Fibroblast of mammary gland (primary cell): ENCODE data around the gene CHPF2.

ENCODE experiments used
- DNase-seq: peaks from one replicate; pipeline ENCODE4 v3.0.0-alpha.2; 2010; ENCODE audit warnings: low read depth
- H3K4me3 ChIP-seq: 2 replicates; pipeline ENCODE4 v1.5.1; 2011; ENCODE audit warnings: low read depth, mild to moderate bottlenecking, low read length, moderate library complexity; ENCODE audit not compliant: control insufficient read depth
- TF ChIP-seq, protein P1 (sequence below): conservative IDR thresholded peaks from 2 replicates; pipeline ENCODE4 v1.5.1; 2011; ENCODE audit warnings: low read depth, low read length, inconsistent platforms; ENCODE audit not compliant: control insufficient read depth, insufficient read depth

CHPF2 gene

DNA sequence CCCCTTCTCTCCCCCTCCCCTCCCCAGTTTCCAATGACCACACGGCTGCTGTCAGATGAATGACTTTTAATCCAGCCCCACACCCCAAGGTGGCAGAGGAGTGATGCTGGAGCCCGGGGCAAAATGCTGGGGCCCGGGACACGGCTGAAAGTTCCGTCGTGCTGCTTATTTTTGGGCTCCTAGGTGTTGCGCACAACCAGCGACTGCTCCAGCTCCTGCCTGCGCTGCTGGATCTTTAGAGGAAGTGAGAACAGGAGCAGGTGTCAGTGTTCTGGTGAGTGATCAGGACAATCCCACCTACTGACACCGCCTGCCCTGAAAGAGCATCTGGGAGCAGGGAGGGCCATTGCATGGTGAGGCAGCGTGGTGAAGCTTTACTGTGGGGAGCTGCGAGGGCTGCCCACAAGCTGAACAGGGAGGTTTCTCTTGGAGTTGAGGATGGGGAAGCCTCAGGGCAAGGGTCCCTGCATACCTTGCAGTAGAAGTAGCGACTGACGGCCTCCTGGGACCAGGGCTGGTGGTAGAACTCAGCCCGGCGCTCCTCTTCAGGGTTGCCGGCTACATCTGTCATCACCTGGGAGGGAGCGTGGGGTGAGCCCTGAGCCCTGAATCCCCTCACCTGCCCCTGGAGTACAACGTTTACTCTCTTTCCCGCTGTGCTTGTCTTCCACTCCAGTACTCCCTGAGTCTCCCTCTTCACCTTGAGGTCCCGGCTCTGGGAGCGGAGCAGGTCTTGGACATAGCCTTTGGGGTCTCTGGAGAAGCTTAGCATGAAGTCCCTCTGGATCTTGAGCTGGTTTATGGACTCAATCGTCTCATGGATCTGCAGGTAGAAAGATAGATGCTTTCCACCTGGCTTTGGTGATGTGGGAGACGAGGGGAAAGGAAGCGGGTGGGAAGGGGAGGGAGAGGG lies 6.9 kb downstream of the CHPF2 start:
- no peak overlapping the region for H3K4me3 ChIP-seq
- DNase-seq = no peak
- TF ChIP-seq, protein P1, sequence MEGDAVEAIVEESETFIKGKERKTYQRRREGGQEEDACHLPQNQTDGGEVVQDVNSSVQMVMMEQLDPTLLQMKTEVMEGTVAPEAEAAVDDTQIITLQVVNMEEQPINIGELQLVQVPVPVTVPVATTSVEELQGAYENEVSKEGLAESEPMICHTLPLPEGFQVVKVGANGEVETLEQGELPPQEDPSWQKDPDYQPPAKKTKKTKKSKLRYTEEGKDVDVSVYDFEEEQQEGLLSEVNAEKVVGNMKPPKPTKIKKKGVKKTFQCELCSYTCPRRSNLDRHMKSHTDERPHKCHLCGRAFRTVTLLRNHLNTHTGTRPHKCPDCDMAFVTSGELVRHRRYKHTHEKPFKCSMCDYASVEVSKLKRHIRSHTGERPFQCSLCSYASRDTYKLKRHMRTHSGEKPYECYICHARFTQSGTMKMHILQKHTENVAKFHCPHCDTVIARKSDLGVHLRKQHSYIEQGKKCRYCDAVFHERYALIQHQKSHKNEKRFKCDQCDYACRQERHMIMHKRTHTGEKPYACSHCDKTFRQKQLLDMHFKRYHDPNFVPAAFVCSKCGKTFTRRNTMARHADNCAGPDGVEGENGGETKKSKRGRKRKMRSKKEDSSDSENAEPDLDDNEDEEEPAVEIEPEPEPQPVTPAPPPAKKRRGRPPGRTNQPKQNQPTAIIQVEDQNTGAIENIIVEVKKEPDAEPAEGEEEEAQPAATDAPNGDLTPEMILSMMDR = no peak

GRCh38 chr7:151239837-151240459 lies 7.7 kb downstream of the CHPF2 start:
- no peak for DNase-seq
- TF ChIP-seq, protein P1 = no peak
- H3K4me3 ChIP-seq = no peak overlapping the region

GRCh38 chr7:151240536-151240935 lies 8.3 kb downstream of the CHPF2 start:
- H3K4me3 ChIP-seq = no peak overlapping the region
- no peak for DNase-seq
- TF ChIP-seq, protein P1 = no peak

DNA sequence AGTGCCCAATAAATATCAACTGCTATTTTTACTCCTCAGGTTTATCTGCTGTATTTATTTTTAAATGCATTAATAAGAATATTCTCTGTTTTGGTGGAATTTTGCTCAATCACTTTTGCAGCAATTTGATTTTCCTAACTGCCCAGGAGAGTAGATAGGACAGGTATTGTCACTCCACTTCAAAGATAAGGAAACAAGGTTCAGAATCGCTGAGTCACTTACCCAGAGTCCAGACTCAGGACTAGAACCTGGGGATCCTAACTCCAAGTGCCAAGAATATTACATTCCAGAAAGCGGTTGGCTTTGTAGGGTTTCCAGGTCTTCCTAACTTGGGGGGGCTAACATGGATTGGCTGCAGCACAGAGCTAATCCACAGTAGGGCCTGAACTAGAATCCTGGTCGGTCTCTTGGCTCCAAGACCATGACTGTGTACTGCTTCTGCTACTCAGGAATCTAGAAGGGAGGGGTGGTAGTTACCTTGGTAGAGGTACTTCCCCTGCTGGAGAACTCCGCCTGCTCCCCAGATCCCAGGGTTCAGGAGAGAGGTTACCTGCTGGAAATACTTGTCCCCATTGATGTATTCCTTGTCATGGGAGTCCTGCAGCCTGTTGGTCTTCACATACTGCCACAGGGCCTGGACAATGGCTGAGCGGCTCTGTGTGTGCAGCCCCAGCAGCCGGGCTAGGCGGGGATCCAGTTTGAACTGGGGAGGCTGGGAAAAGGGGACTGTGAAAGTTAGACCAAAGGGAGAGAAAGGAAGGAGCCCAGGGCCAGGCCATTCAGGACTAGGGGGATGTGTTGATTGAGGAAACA lies 8.9 kb downstream of the CHPF2 start:
- H3K4me3 ChIP-seq = no peak overlapping the region
- TF ChIP-seq, protein P1 = no peak
- no peak for DNase-seq

DNA sequence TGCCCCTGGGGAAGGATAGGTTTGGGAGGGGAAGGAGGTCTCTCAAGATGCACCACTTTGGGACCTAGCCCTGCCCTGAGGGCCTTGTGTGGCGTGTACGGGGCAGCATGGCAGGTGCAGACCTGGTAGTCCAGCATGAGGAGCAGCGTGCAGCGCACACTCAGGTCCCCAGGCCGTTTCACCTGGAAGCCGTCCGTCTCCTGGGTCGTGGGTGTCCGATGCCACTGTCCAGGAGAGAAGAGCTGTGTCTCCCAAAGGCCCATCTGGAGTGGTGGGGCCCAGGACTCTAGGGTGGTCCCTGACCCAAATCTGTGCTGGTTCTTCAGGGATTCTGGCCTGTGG lies 9.4 kb downstream of the CHPF2 start:
- no peak for DNase-seq
- no peak overlapping the region for H3K4me3 ChIP-seq
- TF ChIP-seq, protein P1 = no peak

DNA sequence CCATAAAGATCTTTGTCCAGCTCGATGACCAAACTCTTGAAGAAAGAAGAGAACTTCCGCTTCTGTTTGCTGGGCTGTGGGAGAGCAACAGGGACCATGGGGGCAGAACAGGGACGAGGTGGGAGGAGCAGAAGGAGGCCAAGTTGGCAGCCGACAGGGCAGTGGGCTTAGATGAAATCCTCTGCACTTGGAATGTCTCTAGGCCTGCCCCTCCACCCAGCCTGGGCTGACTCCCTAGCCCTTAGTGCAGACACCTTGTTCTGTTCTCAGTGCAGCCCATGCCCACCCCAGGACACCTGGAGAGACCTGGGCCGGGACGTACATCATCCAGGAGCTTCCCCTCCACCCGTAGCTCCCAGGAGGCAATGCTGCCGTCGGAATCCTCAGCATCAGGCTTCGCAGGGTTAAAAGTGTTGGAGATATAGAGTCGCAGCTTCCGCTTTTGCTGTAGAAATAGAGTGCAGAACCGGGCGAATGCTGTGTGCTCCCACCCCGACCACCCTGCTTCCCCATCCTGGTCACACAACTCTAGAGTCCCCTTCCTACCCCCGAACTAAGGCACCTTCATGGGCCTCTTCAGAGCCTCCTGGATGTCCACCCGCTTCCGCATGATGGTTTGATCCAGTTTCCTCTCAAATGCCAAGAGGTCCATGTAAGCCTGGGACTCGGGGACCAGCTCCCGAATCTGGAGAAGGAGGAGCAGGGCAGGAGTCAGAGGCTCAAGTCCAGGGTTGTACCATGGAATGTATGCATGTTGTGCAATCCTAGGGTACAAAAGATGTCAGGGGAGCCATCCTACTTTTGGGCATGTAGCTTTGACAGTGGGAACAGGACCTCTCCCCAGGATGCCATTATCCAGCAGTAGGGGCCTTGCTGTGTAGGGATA lies 10.1 kb downstream of the CHPF2 start:
- TF ChIP-seq, protein P1 = no peak
- DNase-seq = no peak

More for the DNA sequence above, 10.1 kb downstream of the CHPF2 start:
- no peak overlapping the region for H3K4me3 ChIP-seq
